IMR-90 (cell line): ENCODE data around the gene FKBP10. TPM values are rescaled to one million over a fixed set of nuclear protein-coding genes. Genes with fewer than 3 reads are reported as not detected.

ENCODE experiments used
- ATAC-seq: fragments of 200-7000 bp; cut with Tn5 transposase; 2 replicates; pipeline ENCODE4 v1.9.1; 2020; ENCODE audit warnings: low read depth, mild to moderate bottlenecking, moderate library complexity
- BruUV-seq: library from RNA; stranded (reverse); fragments of 400-500 nt; replicated peaks from 2 replicates; lab custom pipeline; 2021; lab: Mats Ljungman, UMichigan
- CTCF ChIA-PET: fragments of 300-600 bp; formaldehyde crosslinking; extraction: SDS; loops from one replicate; lab custom pipeline; 2021; ENCODE audit warnings: antibody characterized with exemption; lab: Yijun Ruan, JAX
- POLR2A ChIA-PET: fragments of 300-600 bp; sonication (Branson Sonifier 250); formaldehyde crosslinking; loops from one replicate; lab custom pipeline; 2022; ENCODE audit warnings: antibody characterized with exemption; ENCODE audit not compliant: unreplicated experiment; lab: Charles Lee
- DNase-seq: peaks from one replicate; pipeline ENCODE4 v3.0.0; 2013
- H2AFZ ChIP-seq: replicated peaks from 2 replicates; pipeline ENCODE3; 2013; ENCODE audit warnings: low read length, mild to moderate bottlenecking; ENCODE audit not compliant: poor library complexity
- H2AK5ac ChIP-seq: 2 replicates; pipeline ENCODE4 v1.6.1; 2013; ENCODE audit warnings: low read depth, low read length, inconsistent platforms
- H2AK9ac ChIP-seq: replicated peaks from 2 replicates; pipeline ENCODE3; 2013; ENCODE audit warnings: mild to moderate bottlenecking, low read depth, low read length, moderate library complexity; ENCODE audit not compliant: poor library complexity
- H2BK120ac ChIP-seq: 2 replicates; pipeline ENCODE4 v1.6.1; 2013; ENCODE audit warnings: low read depth, low read length, inconsistent platforms
- H2BK15ac ChIP-seq: 3 replicates; pipeline ENCODE4 v1.6.1; 2013; ENCODE audit warnings: low read depth, low read length, inconsistent platforms
- H2BK20ac ChIP-seq: 2 replicates; pipeline ENCODE4 v1.6.1; 2013; ENCODE audit warnings: low read depth, mild to moderate bottlenecking, inconsistent platforms, low read length, moderate library complexity
- H2BK5ac ChIP-seq: 2 replicates; pipeline ENCODE4 v1.6.1; 2013; ENCODE audit warnings: mild to moderate bottlenecking, low read depth, low read length, inconsistent platforms; ENCODE audit not compliant: poor library complexity, severe bottlenecking
- H3K14ac ChIP-seq: replicated peaks from 2 replicates; pipeline ENCODE4 v1.6.1; 2013; ENCODE audit warnings: low read depth, low read length, inconsistent platforms
- H3K18ac ChIP-seq: 2 replicates; pipeline ENCODE4 v1.6.1; 2013; ENCODE audit warnings: low read depth, low read length, control low read depth
- H3K23ac ChIP-seq: 2 replicates; pipeline ENCODE4 v1.6.1; 2013; ENCODE audit warnings: low read depth, low read length, inconsistent platforms
- H3K27ac ChIP-seq: 2 replicates; pipeline ENCODE4 v1.5.1; 2013; ENCODE audit warnings: mild to moderate bottlenecking, control low read depth, low read length; ENCODE audit not compliant: insufficient read depth
- H3K27me3 ChIP-seq: 2 replicates; pipeline ENCODE4 v1.6.1; 2013; ENCODE audit warnings: low read length; ENCODE audit not compliant: control insufficient read depth, insufficient read depth
- H3K36me3 ChIP-seq: 2 replicates; pipeline ENCODE4 v1.6.1; 2013; ENCODE audit warnings: low read length, mixed read lengths; ENCODE audit not compliant: control insufficient read depth, insufficient read depth
- H3K4ac ChIP-seq: 2 replicates; pipeline ENCODE4 v1.6.1; 2013; ENCODE audit warnings: low read depth, low read length, inconsistent platforms
- H3K4me1 ChIP-seq: 2 replicates; pipeline ENCODE4 v1.6.1; 2013; ENCODE audit warnings: low read length, mixed read lengths; ENCODE audit not compliant: control insufficient read depth, insufficient read depth
- H3K4me2 ChIP-seq: 2 replicates; pipeline ENCODE4 v1.6.1; 2013; ENCODE audit warnings: low read depth, mild to moderate bottlenecking, control low read depth, low read length, moderate library complexity
- H3K4me3 ChIP-seq: 2 replicates; pipeline ENCODE4 v1.5.1; 2013; ENCODE audit warnings: low read depth, mild to moderate bottlenecking, control low read depth, low read length, moderate library complexity; ENCODE audit not compliant: insufficient read depth
- H3K56ac ChIP-seq: 2 replicates; pipeline ENCODE4 v1.6.1; 2013; ENCODE audit warnings: low read length, inconsistent platforms; ENCODE audit not compliant: insufficient read depth; ENCODE audit errors: extremely low read depth
- H3K79me1 ChIP-seq, 2 experiments: 2 replicates each; pipeline ENCODE4 v1.6.1; 2013; ENCODE audit warnings: low read length in 2 of 2, inconsistent platforms in 1 of 2, low read depth in 1 of 2
- H3K9ac ChIP-seq: 2 replicates; pipeline ENCODE4 v1.6.1; 2013; ENCODE audit warnings: low read depth, low read length, control low read depth
- H3K9me1 ChIP-seq: 2 replicates; pipeline ENCODE4 v1.6.1; 2013; ENCODE audit warnings: low read length, inconsistent platforms; ENCODE audit not compliant: insufficient read depth
- H3K9me3 ChIP-seq: 2 replicates; pipeline ENCODE4 v1.6.1; 2013; ENCODE audit warnings: low read length; ENCODE audit not compliant: control insufficient read depth, insufficient read depth
- H4K20me1 ChIP-seq: 2 replicates; pipeline ENCODE4 v1.6.1; 2013; ENCODE audit warnings: low read length, inconsistent platforms; ENCODE audit not compliant: insufficient read depth
- H4K5ac ChIP-seq: 2 replicates; pipeline ENCODE4 v1.6.1; 2013; ENCODE audit warnings: mild to moderate bottlenecking, low read depth, low read length, control low read depth
- H4K8ac ChIP-seq, 2 experiments: 2 replicates each; pipeline ENCODE4 v1.6.1; 2013; ENCODE audit warnings: low read depth in 2 of 2, low read length in 2 of 2, control low read depth in 1 of 2, inconsistent platforms in 1 of 2
- H4K91ac ChIP-seq: 2 replicates; pipeline ENCODE4 v1.6.1; 2013; ENCODE audit warnings: low read depth, low read length, inconsistent platforms; ENCODE audit not compliant: insufficient read depth
- BHLHE40 ChIP-seq: fragments of 150-350 bp; IDR thresholded peaks from 2 replicates; pipeline ENCODE4 v1.6.1; 2016; ENCODE audit warnings: mild to moderate bottlenecking, low read depth, low read length
- CEBPB ChIP-seq: IDR thresholded peaks from 2 replicates; pipeline ENCODE4 v1.6.1; 2012; ENCODE audit warnings: low read depth, low read length, improper control_type of control experiment
- CHD1 ChIP-seq: IDR thresholded peaks from 2 replicates; pipeline ENCODE4 v1.6.1; 2012; ENCODE audit warnings: low read depth, low read length, improper control_type of control experiment
- MAZ ChIP-seq: IDR thresholded peaks from 2 replicates; pipeline ENCODE4 v1.6.1; 2012; ENCODE audit warnings: low read depth, mild to moderate bottlenecking, low read length, improper control_type of control experiment, moderate library complexity, borderline replicate concordance
- NFE2L2 ChIP-seq: fragments of 150-350 bp; IDR thresholded peaks from 2 replicates; pipeline ENCODE4 v1.6.1; 2016; ENCODE audit warnings: low read depth, mild to moderate bottlenecking, low read length
- RAD21 ChIP-seq: IDR thresholded peaks from 2 replicates; pipeline ENCODE4 v1.6.1; 2012; ENCODE audit warnings: low read length, improper control_type of control experiment
- RFX5 ChIP-seq: IDR thresholded peaks from 2 replicates; pipeline ENCODE4 v1.8.0; 2012; ENCODE audit warnings: low read depth, mild to moderate bottlenecking, low read length, moderate library complexity
- SMC3 ChIP-seq: fragments of 150-350 bp; IDR thresholded peaks from 2 replicates; pipeline ENCODE4 v1.6.1; 2016; ENCODE audit warnings: low read depth, mild to moderate bottlenecking, antibody characterized with exemption, low read length, moderate library complexity
- WGBS, 2 experiments: methylation state at CpG; one replicate each; pipeline versions ENCODE4 v1.1.5 to v1.1.7; 2013; ENCODE audit warnings: missing lambda C conversion rate in 2 of 2; ENCODE audit not compliant: insufficient read length in 1 of 2; ENCODE audit errors: extremely low coverage in 2 of 2; 5-methylcytosine and 5-hydroxymethylcytosine counted together
- dilution Hi-C: fragments of 300-500 bp; cut with HindIII; formaldehyde crosslinking; loops from one replicate; pipeline ENCODE4 v1.14.3; 2018; ENCODE audit warnings: low sequenced_read_pairs; ENCODE audit not compliant: unreplicated experiment
- in situ Hi-C: fragments of 300-500 bp; cut with MboI; formaldehyde crosslinking; loops from 3 replicates; pipeline ENCODE4 v1.14.3; 2019; ENCODE audit warnings: low sequenced_read_pairs, inconsistent platforms, mixed read lengths
- intact Hi-C: fragments of 100-400 bp; cut with micrococcal nuclease; formaldehyde crosslinking; loops from 2 replicates; pipeline ENCODE4 v1.10.0; 2022
- polyA plus RNA-seq, 3 experiments: library from polyadenylated mRNA; depleted of rRNA; stranded (reverse); fragments of >200 nt; gene quantifications; 2 replicates each; pipeline ENCODE4 v1.2.3, GENCODE V29; 2012; ENCODE audit warnings: low replicate concordance in 1 of 3
- total RNA-seq: library from RNA; depleted of rRNA; stranded (reverse); fragments of >200 nt; gene quantifications from 2 replicates; pipeline ENCODE4 v1.2.3, GENCODE V29; 2012
- TF ChIP-seq, protein P1 (sequence below): conservative IDR thresholded peaks from 2 replicates; pipeline ENCODE4 v1.5.1; 2012; ENCODE audit warnings: mild to moderate bottlenecking, low read depth, low read length, improper control_type of control experiment
- TF ChIP-seq, protein P2 (sequence below): fragments of 150-350 bp; IDR thresholded peaks from 2 replicates; pipeline ENCODE4 v1.6.1; 2016; ENCODE audit warnings: low read depth, mild to moderate bottlenecking, low read length, moderate library complexity, borderline replicate concordance
- TF ChIP-seq, protein P3 (sequence below): fragments of 150-350 bp; IDR thresholded peaks from 2 replicates; pipeline ENCODE4 v1.6.1; 2017; ENCODE audit warnings: mild to moderate bottlenecking, antibody characterized with exemption, low read length, low read depth

Gene FKBP10
- total and polyA plus RNA-seq, 2 of the 4 experiments (the other 2 are of a cell fraction), result 170 to 984 TPM

DNA sequence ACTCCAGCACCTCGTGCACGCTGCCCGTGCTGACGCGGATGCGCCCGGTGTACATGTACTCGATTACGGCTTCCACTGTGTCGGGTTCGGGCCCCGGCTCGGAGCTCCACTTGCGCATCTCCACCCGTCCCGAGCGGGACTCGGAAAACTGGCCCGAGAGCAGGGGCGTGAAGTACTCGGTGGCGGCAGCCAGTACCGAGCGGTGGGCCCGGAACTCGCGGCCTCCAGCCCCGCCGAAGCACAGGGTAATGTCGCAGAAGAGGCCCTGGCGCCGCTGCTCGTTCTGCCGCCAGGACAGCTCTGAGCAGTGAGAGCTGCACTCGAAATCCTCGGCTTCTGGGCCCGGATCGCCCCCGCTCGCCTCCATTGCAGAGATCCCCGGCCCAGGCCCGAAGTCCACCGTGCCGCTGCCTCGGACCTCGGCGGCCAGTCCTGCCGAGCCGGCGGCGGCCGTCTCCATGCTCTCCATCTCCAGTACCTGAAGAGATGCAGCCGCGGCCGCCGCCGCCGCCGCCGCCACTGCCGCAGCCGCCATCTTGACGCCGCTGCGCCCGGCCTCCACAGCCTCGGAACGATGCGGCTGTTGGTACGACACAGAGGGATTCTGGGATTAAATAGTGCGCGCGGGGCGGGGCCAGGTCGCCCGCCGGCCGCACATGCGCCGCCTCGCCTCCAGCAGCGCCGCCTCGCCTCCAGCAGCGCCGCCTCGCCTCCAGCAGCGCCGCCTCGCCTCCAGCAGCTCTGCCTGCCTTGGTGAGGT is 52.2 kb downstream of the FKBP10 start, which contains the start of gene KLHL11 (continued):
- no peak for TF ChIP-seq NFE2L2
- peak; percentile 10; the same call in 1 of the 2 replicates for TF ChIP-seq RAD21
- no peak for TF ChIP-seq CEBPB

DNA sequence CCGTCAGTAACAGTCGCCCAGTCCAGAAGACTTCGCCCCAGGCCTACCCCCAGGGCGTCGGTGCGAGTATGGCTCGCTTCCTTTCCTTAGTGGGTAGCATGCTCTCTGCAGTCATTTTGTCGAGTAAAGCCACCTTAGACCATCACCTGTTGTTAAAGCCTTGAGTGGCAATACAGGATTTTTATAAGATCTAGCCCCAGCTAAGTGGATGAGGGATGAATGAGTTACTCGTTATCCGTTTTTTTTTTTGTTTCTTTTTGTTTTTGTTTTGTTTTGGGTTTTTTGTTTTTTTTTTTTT is 52.7 kb downstream of the FKBP10 start:
- peak overlapping the region; percentile 34; the same call in 1 of the 2 replicates for H3K4me3 ChIP-seq
- H2BK20ac ChIP-seq, result no peak overlapping the region
- H4K8ac ChIP-seq, result peak overlapping the region; percentile 11 to 88; a peak in 2 of 4 replicates
- peak overlapping the region; percentile 86 for H2BK5ac ChIP-seq
- H2BK120ac ChIP-seq, result no peak overlapping the region
- no peak overlapping the region for H3K18ac ChIP-seq
- H3K9me1 ChIP-seq, result peaks cover 8% of the 10 kb centered on the region; the same call in 1 of the 2 replicates
- dilution Hi-C loops, result no loop called here
- H3K27me3 ChIP-seq, result no peaks in the 10 kb centered on the region
- H3K36me3 ChIP-seq, result peaks cover 23% of the 10 kb centered on the region
- intact Hi-C loops, result loop anchor here (2.0 to 5.0 kb wide), 2 partner anchors 53 to 128 kb away; partner anchors contain the start of gene FKBP10
- H2AFZ ChIP-seq, result peak overlapping the region; percentile 91
- peak overlapping the region; percentile 72 for H3K27ac ChIP-seq
- ChIA-PET CTCF (interaction anchor here (0.6 kb wide), 1 partner anchor 36 kb away, joined by 5 read pairs; no protein-coding TSS in a partner anchor), POLR2A (interaction anchor here (0.6 kb wide), 2 partner anchors 704 to 1591 kb away, joined by 3 to 4 read pairs; no protein-coding TSS in a partner anchor)
- H4K20me1 ChIP-seq, result peaks cover 36% of the 10 kb centered on the region
- H3K4me1 ChIP-seq, result peaks cover 11% of the 10 kb centered on the region
- peak overlapping the region; percentile 52 for H2AK9ac ChIP-seq
- no peak for DNase-seq
- no peak overlapping the region for H3K56ac ChIP-seq
- H3K79me1 ChIP-seq, result peaks cover 22 to 46% of the 10 kb centered on the region in 2 experiments
- ATAC-seq, result no peak
- peak overlapping the region; percentile 65 for H3K4ac ChIP-seq
- in situ Hi-C loops, result no loop called here
- BruUV-seq, result no TSS peak
- no peak overlapping the region for H2BK15ac ChIP-seq
- H3K9me3 ChIP-seq, result no peaks in the 10 kb centered on the region
- H4K5ac ChIP-seq, result peak overlapping the region; percentile 57
- H3K23ac ChIP-seq, result peak overlapping the region; percentile 62; the same call in 1 of the 2 replicates
- peak overlapping the region; percentile 95 for H3K4me2 ChIP-seq
- H2AK5ac ChIP-seq, result peak overlapping the region; percentile 52
- peak overlapping the region; percentile 86 for H3K9ac ChIP-seq
- 0% methylated on average over 2 of the region's 10 CpGs; no CpG with 5 or more reads in 1 of the 2 experiments for WGBS, 2 experiments
- H3K14ac ChIP-seq, result peak overlapping the region; percentile 89
- peak overlapping the region; percentile 55; the same call in 1 of the 2 replicates for H4K91ac ChIP-seq
- TF ChIP-seq NFE2L2, result no peak
- TF ChIP-seq RFX5, result no peak
- TF ChIP-seq, protein P1, sequence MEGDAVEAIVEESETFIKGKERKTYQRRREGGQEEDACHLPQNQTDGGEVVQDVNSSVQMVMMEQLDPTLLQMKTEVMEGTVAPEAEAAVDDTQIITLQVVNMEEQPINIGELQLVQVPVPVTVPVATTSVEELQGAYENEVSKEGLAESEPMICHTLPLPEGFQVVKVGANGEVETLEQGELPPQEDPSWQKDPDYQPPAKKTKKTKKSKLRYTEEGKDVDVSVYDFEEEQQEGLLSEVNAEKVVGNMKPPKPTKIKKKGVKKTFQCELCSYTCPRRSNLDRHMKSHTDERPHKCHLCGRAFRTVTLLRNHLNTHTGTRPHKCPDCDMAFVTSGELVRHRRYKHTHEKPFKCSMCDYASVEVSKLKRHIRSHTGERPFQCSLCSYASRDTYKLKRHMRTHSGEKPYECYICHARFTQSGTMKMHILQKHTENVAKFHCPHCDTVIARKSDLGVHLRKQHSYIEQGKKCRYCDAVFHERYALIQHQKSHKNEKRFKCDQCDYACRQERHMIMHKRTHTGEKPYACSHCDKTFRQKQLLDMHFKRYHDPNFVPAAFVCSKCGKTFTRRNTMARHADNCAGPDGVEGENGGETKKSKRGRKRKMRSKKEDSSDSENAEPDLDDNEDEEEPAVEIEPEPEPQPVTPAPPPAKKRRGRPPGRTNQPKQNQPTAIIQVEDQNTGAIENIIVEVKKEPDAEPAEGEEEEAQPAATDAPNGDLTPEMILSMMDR, result no peak
- TF ChIP-seq CEBPB, result no peak
- TF ChIP-seq SMC3, result no peak
- no peak for TF ChIP-seq MAZ
- TF ChIP-seq, protein P2, sequence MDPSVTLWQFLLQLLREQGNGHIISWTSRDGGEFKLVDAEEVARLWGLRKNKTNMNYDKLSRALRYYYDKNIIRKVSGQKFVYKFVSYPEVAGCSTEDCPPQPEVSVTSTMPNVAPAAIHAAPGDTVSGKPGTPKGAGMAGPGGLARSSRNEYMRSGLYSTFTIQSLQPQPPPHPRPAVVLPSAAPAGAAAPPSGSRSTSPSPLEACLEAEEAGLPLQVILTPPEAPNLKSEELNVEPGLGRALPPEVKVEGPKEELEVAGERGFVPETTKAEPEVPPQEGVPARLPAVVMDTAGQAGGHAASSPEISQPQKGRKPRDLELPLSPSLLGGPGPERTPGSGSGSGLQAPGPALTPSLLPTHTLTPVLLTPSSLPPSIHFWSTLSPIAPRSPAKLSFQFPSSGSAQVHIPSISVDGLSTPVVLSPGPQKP, result no peak
- TF ChIP-seq RAD21, result no peak
- TF ChIP-seq, protein P3, sequence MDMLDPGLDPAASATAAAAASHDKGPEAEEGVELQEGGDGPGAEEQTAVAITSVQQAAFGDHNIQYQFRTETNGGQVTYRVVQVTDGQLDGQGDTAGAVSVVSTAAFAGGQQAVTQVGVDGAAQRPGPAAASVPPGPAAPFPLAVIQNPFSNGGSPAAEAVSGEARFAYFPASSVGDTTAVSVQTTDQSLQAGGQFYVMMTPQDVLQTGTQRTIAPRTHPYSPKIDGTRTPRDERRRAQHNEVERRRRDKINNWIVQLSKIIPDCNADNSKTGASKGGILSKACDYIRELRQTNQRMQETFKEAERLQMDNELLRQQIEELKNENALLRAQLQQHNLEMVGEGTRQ, result no peak
- TF ChIP-seq CHD1, result no peak
- TF ChIP-seq BHLHE40, result no peak
